Kidney tubule cell (primary cell): ENCODE data around the gene SERPING1.
"Not testable (repeated sequence)": the region's sequence is repeated elsewhere in the genome, so short reads cannot be mapped to it uniquely, and the experiment has no call there.

ENCODE experiments used
- DNase-seq: peaks from one replicate; pipeline ENCODE4 v3.0.0-alpha.2; 2018; ENCODE audit warnings: low spot score

SERPING1 gene

GRCh38 chr11:57638005-57638781, 40.7 kb downstream of the SERPING1 start:
- peak; percentile 86 for DNase-seq

- DNase-seq: no peak
Observed at GRCh38 chr11:57638811-57639320, 41.4 kb downstream of the SERPING1 start.

GRCh38 chr11:57639321-57640067, 42.0 kb downstream of the SERPING1 start:
- peak; percentile 54 for DNase-seq

DNA sequence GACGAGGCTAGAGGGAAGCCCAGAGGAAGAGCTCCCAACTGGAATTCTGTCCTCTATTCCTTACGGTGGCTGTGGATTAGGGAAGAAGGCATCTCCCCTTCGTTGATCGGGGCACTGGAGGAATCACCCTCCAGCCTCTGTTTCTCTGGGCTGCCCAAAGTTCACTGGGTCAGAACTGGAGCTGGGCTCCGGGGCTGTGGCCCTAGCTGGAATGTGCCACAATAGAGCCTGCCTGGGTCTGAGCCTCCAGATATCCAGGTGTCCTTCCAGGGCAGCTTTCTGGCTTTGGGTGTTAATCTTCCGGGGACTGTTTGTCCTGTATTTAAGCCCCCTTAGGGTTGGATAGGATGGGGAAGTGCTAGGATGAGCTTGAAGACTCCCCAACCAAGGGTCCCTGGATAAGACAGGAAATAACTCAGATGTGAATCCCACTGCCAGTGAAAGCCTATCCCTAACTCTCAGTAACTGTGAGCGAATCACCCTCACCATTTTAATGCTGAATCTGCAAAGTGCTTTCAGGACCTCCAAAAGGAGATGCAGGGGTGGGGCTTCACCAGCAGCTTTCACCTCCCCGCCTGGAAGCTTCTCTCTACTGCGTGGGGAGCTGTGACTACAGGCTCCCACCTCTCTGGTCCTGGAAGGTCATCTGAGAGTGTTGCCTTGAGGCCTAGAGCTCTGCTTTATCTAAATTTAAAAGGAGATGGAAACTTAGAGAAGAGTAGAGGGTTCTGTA, 42.7 kb downstream of the SERPING1 start:
- DNase-seq: no peak

- peak; percentile 65 for DNase-seq
Observed at GRCh38 chr11:57641011-57641807, 43.7 kb downstream of the SERPING1 start.

- no peak for DNase-seq
Observed at GRCh38 chr11:57643802-57644201, 46.3 kb downstream of the SERPING1 start.

DNA sequence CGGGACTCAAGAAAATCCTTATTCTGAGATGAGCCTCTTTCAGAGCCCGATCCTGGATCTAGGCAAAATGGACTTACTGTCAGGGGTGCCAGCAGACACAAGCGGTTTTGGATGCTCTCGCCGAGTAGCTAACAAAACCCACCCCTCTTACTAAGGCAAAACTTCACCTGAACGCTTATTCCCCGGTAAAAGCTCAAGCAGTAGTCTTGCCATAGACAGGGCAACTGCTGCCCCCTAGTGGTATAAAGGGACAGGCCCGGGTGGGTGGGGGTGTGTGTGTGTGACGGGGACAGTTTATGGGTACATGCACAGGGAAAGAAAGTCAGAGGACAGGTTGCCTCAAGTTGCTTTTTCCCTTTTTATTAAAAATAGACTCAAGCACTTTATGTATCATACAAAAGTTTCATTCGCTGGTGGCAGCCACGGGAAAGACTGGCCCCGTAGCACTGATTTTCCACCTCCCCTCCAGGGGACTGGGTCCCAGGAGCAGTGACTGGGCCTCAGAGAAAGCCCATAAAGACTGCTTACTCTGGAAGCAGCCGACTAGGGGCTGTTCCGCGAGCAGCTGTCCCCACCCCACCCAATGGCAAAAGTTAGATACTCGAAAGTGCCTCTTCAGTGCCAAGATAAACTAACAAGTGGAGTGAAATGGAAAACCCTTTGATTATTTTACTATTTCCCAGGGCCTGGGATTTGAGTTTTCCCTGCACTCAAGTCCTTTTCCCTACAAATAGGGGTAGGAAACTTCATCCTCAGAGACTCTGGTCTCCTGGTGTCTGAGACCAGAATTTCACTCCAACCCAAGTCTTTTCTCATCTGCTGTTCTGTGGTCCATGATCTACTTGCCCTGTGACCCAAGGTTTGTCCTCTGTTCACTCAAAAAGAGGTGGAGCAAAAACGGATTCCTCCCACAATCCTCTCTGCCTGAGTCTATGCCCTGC, 47.5 kb downstream of the SERPING1 start:
- peak; percentile 69 for DNase-seq

GRCh38 chr11:57645689-57646085, 48.2 kb downstream of the SERPING1 start:
- no peak for DNase-seq

DNA sequence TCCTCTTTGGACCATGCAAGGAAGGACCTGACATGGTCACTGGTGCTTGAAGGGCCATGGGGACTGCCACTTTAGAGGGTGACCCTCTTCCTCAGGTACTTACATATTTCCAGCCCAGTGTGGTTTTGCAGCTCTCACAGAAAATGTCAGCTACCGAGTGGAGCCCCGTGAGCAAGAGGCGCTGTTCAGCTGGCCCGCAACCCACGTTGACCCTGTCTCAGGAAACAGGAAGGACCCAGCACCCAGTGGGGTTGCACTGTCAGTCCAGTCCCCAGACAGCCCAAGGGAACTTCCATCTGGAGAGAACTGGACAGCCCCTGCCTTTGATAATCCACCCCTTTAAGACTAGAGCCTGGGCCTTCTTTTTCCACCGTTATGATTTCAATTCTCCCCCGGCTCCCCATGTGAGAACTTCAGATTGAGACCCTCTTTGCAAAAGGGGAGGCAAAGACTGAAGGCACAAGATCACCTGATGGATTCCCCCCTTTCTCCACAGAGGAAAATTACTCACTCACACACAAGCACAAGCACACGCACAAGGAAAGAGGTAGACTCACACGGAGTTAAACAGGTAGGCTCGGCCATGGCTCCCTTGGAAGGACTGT, 48.8 kb downstream of the SERPING1 start:
- DNase-seq: no peak

GRCh38 chr11:57646799-57647303, 49.4 kb downstream of the SERPING1 start:
- DNase-seq: peak; percentile 35

GRCh38 chr11:57647372-57647771, 49.9 kb downstream of the SERPING1 start:
- DNase-seq: no peak

DNA sequence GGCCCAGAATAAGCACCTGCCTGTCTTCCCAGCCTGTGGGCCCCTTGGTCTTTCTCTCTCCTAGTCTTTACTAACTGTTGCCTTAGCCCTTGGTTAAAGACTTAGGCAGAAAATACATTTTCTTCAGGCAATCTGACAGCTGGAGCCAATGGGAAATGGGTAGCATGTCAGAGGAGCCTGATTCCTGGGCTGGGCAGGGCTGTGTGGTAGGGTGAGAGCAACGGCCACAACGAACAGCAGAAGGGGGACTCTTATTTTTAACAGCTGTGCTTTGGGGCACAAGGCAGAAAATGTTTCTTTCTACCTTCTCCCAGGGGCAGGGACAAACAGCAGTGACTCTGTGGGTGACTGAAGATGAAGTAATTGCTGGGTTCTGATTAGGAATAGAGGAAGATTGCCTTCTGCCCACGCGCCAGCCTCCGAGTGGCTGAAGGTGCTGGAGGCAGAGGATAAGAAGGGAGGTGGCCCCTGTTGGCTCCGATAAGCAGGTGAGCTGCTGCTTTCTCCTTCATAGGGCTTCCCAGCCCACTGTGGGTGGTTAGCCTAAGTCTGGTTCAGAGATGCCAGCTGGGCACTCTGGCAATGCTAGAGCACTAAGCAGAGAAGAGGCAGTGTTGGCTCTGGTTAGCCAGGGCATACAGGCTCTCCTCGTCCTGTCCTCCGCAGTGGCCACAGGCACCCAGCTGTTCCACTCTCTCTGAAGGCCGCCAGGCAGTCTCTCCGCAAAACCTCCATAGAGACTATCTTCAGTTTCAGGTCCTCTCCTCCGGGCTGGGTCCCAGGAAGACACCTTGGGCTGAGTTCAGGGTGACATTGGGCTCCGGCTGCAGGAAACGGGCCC, 50.7 kb downstream of the SERPING1 start:
- peak; percentile 36 for DNase-seq

DNA sequence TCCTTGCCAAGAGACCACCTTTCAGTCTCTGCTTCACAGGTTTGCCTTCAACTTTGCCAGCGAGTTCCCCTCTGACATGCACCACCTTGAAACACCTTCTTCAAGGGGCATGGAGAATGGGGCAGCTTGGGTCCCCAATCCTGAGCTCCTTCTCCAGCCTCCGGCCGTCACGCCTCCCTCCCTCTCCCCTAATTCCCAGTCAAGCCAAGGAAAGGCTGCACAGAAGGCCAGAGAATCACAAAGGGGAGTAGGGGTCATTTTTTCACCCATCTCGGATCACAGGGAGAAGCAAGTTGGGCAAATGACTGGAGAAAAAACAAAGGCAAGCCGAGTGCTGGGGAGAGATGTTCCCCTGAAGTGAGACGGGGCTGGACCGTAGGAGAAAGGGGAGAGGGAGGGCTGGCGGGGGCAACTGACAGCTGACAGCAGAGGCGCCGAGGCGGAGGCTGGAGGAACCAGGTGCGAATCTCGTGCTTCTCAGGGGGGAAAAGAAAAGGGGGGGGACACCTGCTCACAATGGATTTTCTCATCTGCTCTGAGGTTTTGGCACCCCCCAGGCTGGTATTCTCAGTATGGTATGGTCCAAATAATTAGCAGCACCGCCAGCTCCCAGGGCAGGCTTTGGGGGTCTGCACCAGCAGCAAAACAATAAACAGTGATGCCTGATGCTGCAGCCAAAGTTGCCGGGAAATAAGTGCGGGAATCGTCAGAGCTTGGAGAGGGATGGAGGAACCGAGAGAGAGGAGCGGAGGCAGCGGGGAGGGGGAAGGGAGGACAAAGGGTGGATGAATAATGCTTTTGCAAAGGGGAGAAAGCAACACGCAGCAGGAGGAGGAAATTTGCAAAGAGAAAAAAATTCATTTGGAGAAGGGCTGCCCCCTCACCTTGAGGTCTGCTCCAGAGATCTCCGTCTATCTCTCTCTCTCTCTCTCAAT, 51.6 kb downstream of the SERPING1 start:
- no peak for DNase-seq

DNA sequence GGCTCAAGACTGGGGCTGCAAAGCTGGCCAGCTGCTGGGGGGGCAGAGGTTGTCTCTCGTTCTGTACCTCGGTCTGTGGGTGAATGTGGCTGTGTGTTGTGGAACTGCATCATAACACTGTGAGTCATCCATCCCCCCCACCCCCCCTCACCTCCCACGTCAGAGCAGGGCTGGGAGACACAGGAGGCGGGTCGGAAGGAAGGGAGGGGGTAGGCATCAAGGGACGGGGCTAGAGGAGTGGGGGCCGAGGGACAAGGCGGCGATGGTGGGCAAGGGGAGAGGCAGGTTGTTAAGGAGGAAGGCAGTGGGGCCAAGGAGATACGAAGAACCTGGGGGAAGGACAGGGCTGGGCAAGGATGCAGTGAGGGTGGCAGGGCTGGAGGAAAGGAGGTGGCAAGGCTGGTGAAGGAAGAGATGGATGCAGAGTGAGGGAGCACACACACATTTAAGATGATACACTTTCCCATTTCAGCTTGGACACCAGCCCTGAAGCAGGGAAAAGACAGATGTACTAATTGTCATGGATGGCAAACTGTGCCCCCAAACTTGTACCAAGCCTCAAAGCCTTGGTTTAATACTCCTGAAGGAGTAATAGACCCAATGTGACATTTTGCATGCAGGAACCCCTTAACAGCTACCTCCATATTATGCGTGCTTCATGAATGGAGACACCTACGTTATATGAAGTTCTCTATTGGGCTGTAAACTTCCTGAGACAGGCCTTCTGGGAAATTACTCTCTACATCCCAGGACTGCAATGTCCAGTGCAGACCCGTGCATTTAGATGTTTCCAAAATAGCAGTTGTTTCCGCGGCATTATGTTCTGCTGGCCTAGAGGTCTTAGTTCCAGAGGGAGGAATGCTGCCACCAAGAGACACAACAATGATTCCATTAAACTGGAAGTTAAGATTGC, 52.6 kb downstream of the SERPING1 start, which contains the start of gene YPEL4:
YPEL4 (minus strand) TSS at position 87 of the 913 bp plus-strand sequence. CDS start 2,805 bp downstream, outside the sequence.
- peak; percentile 71 for DNase-seq

DNA sequence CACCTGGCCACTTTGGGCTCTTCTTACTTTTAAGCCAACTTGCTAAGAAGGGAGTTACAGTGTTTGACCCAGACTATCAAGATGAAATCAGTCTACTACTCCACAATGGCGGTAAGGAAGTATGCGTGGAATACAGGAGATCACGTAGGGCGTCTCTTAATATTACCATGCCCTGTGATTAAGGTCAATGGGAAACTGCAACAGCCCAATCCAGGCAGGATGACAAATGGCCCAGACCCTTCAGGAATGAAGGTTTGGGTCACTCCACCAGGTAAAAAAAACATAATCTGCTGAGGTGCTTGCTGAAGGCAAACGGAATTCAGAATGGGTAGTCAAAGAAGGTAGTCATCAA, 53.2 kb downstream of the SERPING1 start:
- peak; percentile 84 for DNase-seq

- no peak for DNase-seq
Observed at GRCh38 chr11:57651408-57651807, 53.9 kb downstream of the SERPING1 start.

- DNase-seq: not testable (repeated sequence)
Observed at GRCh38 chr11:57652230-57652629, 54.7 kb downstream of the SERPING1 start.
